ENCODE measurements around the gene SKA2.
"Not testable (repeated sequence)": the region's sequence is repeated elsewhere in the genome, so short reads cannot be mapped to it uniquely, and the experiment has no call there.

The SKA2 gene, protein sequence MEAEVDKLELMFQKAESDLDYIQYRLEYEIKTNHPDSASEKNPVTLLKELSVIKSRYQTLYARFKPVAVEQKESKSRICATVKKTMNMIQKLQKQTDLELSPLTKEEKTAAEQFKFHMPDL

DNA sequence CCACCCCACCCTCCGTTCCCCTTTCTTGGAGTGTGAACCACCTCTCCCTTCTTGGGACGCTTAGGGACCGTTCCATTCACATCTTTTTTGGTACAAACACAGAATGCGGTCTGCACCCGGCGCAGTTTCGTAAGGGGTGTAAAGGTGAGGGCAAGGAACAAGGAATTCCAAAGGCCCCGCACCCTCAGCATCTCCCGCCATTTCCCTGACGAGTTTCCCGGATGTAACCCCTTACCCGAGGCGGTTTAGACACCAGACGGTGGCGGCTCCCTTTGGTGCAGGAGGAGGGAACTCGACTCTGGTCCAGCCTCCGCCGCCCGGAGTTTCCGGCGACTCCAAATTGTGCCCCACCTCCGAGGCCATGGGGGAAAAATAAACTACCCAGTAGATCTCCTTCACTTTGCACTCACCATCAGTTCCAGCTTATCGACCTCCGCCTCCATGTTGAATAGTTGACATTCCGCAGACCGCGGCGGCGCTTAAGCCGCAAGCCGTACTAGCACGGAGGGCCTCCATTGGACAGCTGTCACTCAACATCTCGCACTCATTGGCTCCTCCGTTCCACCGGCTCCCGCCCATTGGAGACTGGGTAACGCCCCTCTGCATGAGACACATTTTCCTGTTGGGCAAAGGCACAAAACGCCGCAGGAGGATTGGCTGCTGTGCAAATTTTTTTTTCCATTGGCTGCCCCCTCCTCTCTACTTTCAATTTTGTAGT lies at the start of gene SKA2:
TSS of gene SKA2 (minus strand) at position 466 of the 718 bp plus-strand sequence. CDS start at position 443, 23 bp downstream.
- peak; percentile 100 for DNase-seq (ENCODE audit: low read depth)

DNA sequence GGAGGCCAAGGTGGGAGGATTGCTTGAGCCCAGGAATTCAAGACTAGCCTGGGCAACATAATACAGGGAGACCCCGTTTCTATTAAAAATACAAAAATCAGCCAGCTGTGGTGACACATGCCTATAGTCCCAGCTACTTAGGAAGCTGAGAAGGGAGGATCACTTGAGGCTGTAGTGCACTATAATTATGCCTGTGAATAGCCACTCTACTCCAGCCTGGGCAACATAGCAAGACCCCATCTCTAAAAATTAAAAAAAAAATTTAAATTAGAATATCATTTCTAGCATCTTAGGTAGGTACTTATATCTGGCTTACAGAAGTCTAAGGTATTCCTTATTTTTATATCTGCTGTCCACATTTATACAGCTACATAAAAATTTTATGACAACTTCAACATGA lies 47.3 kb upstream of the SKA2 start:
- DNase-seq (ENCODE audit: low read depth) = no peak

DNA sequence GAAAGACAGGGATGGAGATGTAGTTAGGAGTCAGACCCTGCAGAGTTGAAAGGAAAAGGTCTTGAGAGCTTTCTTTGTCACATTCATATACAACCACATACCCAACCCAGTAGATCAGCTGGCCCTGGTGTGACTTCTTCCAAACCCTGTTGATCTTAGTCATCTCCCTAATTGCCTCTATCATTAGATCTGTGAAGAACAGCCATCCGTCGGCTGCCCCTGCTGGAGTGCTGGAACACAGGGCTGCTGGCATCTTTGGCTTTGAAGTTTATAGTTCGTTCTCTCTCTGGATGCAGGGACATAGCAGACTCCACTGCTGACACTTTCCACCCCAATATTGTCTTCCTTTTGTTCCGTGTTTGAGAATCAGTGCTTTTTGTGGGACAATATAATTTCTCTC lies 44.4 kb upstream of the SKA2 start:
- DNase-seq (ENCODE audit: low read depth) = no peak

DNA sequence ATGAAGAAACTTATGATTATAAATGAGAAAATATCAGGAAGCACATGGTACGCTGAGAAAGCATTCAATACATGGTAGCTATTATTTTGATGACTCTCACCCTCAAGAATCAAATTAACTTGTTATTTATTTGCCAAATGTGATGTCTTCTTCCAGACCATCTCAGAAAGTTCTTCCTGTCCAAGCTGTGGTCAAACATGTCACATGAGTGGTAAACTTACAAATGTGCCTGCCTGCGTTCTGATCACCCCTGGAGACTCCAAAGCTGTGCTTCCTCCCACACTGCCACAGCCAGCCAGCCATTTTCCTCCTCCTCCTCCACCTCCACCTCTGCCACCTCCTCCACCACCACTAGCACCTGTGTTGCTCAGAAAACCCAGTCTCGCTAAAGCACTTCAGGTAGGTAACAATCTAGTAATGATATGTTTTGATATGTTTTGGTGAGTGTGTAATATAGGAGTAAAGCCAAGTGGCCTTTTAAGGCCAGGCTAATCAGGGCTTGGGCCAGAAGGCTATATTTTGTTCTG lies 38.4 kb upstream of the SKA2 start:
- no peak for DNase-seq (ENCODE audit: low read depth)

DNA sequence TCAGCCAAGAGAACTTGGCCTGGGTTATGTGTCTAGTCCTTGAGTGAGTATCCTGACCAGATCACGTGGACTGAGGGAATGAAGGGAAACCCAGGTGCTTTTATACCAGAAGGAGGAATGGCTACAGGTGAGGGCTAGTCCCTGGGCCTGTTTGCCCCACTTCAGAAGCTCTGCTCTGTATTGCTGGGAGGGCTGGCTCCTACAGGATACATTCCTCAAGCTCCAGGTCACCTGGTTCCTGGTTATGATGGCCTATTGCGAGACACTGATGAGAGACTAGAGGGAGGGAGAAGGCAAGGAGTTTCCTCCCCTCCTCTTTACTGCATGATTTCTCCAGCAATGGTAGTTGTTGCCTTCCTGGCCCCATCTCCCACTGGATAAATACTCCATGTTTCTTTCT lies 35.8 kb upstream of the SKA2 start:
- DNase-seq (ENCODE audit: low read depth) = no peak

DNA sequence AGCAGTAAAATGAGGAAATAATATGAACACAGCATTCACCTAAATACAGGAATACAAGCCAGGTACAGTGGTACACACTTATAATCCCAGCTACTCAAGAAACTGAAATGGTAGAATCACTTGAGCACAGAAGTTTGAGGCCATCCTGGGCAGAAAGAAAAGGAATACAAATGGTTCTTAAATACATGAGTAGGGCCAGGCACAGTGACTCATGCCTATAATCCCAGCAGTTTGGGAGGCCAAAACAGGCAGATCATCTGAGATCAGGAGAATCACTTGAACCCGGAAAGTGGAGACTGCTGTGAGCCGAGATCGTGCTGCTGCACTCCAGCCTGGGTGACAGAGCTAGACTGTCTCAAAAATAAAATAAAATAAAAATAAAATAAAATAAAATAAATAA lies 31.9 kb upstream of the SKA2 start:
- no peak for DNase-seq (ENCODE audit: low read depth)

DNA sequence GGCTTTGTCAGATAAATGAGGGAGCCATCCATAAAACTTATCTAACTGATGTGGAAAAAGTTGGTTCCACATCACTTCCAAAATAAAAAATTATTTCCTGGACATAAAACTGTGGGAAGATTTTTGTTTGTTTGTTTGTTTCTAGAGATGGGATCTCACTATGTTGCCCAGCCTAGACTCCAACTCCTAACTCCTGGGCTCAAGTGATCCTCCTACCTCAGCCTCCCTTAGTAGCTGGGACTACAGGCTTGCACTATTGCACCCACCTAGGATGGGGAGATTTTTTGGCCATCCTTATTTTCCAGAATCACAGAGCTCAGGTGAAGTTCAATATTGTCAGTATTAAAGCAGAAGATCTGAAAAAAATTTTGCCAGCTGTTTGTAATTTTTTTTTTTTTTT lies 31.0 kb upstream of the SKA2 start:
- DNase-seq (ENCODE audit: low read depth) = no peak

DNA sequence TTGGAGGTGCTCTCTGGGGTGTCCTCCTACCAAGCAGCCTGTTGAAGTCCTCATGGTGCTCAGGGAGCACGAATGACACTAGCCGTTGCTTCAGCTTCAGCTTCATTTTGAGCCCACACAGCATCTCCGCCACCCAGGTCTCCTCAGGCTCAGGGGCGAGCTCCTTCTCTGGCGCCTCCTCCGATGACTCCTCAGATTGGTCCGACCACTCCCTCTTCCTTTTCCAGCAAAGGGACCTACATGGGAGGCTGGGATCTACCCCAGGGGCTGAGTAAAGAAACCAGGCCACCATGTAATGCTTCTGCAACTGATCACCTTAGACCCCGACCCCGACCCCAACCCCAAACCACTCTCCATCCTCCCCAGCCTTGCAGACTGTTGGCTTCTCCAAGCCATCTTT lies 26.5 kb upstream of the SKA2 start:
- no peak for DNase-seq (ENCODE audit: low read depth)

DNA sequence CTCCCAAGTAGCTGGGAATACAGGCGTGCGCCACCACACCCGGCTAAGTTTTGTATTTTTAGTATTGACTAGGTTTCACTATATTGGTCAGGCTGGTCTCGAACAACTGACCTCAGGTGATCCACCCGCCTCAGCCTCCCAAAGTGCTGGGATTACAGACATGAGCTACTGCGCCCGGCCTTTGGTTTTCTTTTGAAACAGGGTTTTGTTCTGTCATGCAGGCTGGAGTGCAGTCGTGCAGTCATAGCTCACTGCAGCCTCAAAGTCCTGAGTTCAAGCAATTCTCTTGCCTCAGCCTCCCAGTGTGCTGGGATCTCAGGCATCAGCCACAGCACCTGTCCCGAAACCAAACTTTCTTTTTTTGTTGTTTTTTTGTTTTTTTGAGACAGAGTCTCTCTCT lies 25.6 kb upstream of the SKA2 start:
- DNase-seq (ENCODE audit: low read depth) = no peak

DNA sequence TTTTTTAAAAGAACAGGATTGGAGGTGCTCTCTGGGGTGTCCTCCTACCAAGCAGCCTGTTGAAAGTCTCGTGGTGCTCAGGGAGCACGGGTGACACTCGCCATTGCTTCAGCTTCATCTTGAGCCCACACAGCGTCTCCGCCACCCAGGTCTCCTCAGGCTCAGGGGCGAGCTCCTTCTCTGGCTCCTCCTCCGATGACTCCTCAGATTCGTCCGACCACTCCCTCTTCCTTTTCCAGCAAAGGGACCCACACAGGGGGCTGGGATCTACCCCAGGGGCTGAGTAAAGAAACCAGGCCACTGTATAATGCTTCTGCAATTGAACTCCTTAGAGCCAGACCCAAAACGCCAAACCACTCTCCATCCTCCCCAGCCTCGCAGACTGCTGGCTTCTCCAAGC lies 24.6 kb upstream of the SKA2 start:
- DNase-seq (ENCODE audit: low read depth) = not testable (repeated sequence)

DNA sequence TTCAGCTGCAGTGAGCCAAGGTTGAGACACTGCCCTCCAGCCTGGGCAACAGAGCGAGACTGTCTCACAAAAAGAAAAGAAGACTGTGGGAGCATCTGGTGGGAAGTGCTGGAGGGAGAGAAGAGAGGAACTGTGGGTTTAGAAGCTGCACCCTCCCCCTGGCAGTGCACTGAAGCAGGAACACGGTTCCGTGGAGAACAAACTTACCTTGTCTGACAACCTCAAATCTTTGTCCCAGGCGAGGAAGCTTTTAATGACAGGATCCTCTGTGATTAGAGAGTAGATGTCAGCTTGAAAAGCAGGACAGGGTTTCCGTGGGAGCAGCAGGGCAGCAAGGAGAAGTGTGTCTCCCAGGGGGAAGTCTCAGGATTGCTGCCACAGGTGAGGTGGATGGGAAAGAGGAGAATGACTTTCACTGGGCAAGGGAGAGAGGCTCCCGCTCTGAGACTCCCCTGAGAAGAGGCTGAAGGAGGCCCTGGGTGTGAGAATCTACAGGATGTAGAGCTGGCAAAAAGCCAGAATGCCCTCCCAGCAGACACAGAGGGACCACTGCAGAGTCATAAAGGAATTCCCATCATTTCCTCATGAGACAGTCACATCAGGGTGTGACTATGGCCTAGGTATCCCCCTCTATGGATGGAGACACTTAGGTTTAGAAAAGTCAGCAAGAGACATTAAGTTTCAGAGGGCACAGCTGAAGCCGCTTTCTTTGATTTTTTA lies 23.4 kb upstream of the SKA2 start:
- no peak for DNase-seq (ENCODE audit: low read depth)

DNA sequence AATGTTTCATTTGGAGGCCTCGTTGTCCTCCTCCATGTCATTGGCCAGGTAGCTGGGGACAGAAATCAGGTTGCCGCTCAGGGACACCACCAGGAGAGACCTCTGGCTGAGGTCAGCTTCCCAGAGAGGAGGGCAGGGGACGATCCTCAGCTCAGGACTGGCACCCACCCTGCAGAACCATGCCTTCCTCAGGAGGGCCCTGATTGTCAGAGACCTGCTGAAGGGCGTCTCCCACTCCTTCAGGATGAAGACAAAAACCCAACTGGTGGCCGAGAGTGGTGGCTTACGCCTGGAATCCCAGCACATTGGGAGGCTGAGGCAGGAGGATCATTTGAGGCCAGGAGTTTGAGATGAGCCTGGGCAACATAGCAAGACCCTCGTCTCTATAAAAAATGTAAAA lies 20.1 kb upstream of the SKA2 start:
- no peak for DNase-seq (ENCODE audit: low read depth)

DNA sequence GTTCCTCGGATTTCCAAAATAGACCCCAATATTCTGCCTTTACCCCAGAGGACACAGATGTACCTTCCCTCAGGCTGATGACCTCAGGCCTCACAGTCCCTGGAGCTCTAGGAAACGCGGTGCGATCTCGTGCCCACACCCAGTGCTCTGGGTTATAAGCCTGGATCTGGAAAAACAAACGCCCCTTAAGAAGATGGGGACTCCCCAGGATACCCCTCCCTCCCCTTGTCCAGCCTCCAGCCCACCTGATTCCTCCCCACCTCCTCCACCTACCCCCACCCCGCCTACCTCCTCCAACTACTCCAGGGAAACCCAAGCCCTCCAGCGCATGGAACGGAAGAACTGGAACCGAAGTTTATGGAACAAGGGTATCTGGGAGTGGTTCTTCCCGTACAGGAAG lies 19.7 kb upstream of the SKA2 start:
- DNase-seq (ENCODE audit: low read depth) = no peak

DNA sequence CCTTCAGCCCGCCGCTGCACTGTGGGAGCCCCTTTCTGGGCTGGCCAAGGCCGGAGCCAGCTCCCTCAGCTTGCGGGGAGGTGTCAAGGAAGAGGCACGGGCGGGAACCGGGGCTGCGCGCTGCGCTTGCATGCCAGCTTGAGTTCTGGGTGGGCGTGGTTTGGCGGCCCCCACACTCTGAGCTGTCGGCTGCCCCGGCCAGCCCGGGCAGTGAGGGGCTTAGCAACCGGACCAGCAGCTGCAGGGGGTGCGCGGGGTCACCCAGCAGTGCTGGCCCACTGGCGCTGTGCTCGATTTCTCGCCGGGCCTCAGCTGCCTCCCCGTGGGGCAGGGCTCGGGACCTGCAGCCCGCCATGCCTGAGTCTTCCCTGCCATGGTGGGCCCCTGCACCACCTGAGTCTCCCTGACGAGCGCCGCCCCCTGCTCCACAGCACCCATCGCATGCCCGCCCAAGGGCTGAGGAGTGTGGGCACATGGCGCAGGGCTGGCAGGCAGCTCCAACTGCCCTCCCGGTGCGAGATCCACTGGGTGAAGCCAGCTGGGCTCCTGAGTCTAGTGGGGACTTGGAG lies 17.5 kb upstream of the SKA2 start:
- no peak for DNase-seq (ENCODE audit: low read depth)

DNA sequence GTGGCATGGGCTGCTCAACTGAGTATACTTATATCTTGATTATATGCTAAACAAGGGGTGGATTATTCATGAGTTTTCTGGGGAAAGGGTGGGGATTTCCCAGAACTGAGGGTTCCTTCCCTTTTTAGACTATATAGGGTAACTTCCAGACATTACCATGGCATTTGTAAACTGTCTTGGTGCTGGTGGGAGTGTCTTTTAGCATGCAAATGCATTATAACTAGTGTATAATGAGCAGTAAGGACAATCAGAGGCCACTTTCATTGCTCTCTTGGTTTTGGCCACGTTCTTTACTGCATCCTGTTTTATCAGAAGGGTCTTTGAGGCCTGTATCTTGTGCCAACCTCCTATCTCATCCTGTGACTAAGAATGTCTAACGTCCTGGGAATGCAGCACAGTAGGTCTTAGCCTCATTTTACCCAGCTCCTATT lies 12.6 kb upstream of the SKA2 start:
- DNase-seq (ENCODE audit: low read depth) = no peak

DNA sequence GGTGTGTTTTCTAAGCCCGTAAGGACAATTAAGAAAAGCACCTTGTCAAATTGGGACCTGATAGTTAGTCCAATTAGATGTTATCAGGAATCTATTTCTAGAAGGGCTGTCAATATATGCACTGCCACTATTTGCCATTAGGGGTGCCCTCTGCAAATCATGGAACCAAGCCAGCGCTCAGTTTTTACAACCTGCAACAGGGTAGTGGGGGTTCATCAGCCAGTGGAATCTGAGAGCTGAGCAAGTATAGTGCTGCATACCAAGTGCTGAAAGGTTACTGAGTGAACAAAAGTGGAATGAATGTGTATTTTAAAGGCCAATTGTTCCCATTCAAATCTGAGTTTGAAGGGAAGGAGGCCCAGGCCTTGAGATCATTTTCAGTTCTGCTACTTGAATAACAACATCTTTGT lies 11.0 kb upstream of the SKA2 start:
- DNase-seq (ENCODE audit: low read depth) = no peak

DNA sequence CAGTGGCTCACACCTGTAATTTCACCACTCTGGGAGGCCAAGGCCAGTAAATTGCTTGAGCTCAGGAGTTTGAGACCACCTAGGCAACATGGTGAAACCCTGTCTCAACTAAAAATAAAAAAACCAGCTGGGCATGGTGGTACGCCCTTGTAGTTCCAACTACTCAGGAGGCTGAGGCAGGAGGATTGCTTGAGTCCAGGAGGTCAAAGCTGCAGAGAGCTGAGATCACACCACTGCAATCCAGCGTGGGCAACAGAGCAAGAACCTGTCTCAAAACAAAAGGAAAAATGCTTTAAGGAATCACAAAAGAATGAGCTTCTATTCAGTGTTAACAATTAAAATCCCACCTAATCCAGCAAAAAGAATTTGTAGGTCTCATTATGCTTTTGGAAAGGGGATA lies 6.5 kb upstream of the SKA2 start:
- no peak for DNase-seq (ENCODE audit: low read depth)

DNA sequence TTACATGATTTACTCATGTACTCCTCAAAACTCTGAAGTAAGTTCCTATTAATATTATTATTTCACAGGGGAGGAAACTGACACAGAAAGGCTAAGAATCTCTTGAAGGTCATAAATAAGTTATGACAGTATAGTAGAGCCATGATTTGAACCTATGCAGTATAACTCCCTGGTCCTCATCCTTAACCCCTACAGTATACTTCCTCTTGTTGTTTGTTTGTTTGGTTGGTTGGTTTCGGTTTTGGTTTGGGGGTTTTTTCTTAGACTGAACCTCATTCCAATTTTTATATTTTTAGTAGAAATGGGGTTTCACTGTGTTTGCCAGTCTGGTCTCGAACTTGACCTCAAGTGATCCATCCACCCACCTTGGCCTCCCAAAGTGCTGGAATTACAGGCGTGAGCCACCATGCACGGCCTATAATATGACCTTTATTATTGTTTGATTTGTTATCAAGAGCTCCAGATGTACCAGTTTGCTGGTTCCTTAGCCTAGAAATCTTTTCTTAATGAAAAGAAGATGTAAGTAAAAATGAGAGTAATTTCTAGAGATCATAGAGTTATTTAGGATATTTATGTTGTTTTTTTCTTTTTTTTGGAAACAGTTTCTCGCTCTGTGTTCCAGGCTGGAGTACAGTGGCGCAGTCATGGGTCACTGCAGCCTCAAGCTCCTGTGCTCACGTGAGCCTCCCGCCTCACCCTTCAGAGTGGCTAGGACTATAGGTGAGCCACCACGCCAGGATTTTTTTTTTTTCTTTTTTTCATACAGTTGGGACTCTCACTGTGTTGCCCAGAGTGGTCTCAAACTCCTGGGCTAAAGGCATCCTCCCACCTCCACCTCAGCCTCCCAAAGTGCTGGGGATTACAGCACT lies 5.4 kb upstream of the SKA2 start:
- DNase-seq (ENCODE audit: low read depth) = no peak

DNA sequence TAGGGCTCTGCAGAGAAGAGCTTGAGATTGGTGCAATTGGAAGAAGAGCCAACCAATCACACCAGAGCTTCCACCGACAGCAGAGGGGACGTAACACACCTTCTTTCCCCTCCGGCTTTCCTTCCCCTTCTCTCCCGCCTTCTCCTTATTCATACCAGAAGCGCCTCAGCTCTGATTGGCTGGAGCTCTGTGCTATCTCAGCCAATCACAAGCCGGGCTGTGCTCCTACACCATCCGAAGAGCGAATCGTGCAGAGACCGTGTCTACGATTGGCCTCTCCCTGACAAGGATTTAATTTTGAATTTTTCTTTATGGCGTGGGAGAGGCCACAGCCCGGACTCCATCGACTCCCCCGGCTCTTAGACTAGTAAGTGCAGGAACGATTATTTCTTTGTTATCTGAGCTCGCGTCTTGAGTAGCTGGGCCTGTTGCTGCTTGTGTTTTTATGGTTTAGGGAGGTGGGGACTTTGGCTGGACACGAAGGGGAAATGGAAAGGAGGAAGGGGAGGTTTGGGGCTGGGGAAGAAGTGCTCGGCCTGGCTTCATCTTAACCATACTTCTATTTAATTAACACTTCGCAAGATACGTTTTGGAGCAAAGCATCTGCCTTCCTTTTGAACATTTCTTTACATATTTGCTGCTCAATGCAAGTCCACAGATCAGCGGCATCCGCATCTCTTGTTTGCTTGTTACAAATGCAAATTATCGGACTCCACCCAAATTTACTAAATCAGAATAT lies 622 bp upstream of the SKA2 start, which contains the start of gene PRR11:
TSS of gene PRR11 (plus strand) at position 308 of the 739 bp plus-strand sequence. CDS start 14,007 bp downstream, outside the sequence.
- no peak for DNase-seq (ENCODE audit: low read depth)

DNA sequence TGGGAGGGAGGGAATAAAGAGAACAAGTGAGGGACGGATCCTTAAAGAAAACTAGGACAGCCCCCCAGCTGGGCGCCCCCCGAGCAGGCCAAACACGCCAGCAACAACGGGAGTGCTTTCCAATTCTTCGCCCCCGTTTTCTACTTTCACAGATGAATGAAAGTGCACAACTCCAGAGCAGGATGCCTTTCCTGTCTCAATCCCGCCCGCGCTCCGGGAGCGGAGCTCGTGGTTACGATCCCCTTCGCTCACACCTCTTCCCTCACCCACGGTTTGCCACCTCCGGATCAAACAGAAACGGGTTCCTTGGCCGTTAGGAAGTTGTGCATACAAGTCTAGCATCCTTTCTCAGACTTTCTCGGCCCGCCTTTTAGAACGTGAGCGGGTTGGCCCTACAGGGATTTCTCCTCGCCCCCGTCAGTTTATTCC lies 680 bp downstream of the SKA2 start:
- no peak for DNase-seq (ENCODE audit: low read depth)

DNA sequence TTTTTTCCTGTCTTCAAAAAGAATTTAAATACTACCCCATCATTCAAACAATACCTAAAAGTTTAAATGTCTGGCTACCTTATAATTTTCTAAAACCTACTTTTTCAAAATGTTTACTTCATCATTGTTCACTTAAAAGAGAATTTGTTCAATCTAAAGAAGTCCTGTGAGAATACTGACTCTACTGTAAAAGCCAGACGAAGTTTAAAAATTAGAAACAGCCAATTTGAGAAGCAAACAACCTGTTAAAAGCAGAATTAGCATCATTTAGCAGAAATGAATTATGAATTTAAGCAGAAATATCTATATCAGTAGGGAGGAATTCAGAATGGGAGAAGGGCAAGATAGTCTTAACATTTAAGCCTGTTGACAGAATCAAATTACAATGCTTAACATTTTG lies 2.1 kb downstream of the SKA2 start:
- DNase-seq (ENCODE audit: low read depth) = no peak

Measured in non-pigmented ciliary epithelial cell (primary cell).